Measurements from ENCODE around the gene GALNTL6.
A peak's percentile ranks its signal among the peaks of the same experiment; 100 is the strongest.
"Not testable (repeated sequence)": the region's sequence is repeated elsewhere in the genome, so short reads cannot be mapped to it uniquely, and the experiment has no call there.

Gene GALNTL6

DNA sequence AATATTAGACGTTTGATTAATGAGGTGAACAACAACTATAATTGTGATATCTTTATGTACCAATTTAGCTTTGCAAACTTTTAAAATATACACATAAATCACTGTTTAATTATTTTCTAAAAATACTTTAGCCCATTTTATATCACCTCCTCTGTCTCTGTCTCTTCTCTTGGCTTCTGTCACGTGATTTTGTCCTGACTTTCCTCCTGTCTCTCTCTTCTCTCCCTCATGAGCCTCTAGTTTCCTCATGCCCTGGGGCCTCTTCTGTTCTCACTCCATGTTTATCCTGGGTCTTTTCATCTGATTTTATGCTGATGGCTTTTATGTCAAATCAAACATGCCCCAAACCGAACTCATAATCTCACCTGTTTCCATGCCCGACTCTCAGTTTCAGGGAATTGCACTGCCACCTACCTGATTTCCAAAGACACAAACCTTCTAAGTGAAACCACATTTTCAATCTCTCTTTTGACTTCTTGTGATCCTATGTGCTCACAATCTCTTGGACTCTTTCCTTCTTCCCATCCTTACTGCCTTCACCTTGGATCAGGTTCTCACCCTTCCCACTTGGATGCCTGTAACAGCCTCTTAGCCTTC is 1052.4 kb downstream of the GALNTL6 start:
- DNase-seq (ENCODE audit: low read depth, low spot score) = no peak

DNA sequence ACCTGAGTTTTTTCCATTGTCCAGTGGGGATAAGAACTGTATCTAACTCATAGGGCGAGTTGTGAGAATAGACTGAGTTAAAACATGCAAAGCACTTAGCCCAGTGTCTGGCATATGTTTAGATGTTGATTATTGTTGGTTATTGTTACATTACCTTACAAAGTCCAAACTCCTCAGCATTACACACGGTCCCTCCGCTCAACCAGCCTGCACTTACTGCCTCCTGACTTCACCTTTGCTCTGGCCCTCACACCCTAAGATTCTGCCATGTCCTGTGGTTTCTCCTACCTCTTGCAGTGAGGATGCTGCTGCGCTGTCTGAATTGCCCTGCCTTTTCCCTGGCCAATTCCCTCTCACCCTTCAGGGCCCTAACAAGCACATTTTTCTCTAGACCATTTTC is 1053.2 kb downstream of the GALNTL6 start:
- DNase-seq (ENCODE audit: low read depth, low spot score) = no peak

DNA sequence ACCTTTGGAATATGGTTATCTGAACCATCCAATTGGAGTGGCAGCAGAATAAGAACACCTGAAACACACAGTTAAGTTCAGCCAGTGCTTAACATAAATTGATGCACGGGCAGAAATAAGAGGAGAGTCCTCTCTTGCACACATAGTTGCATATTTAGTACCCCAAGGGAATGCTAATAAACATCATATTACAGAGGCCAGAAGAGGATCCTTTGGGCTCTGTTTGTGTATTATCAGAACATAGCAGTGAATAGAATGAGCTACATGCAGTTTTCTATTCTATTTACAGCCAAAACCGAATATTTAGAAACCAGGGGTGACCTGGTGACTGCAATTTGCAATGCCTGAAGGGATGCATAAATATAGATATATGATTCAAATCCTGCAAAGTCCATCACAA is 1054.6 kb downstream of the GALNTL6 start:
- DNase-seq (ENCODE audit: low read depth, low spot score) = no peak

DNA sequence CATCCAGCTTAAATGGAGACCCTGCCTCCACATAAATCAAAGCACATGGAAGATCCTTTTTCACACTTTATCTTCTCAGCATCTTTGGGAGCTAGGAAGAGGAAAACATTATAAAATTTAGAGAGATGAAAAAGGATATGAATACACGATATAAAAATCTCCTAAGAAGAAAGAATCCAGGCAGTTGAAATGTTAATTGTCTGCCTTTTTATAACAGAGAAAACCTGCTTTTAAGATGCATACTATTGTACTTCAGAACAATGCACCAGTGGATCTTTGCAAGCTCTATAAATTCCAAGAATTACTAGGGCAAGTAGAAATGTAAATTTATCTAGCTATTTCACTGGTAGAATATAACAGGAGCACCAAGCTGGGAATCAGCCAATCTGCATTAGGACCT is 1055.1 kb downstream of the GALNTL6 start:
- DNase-seq (ENCODE audit: low read depth, low spot score) = no peak

DNA sequence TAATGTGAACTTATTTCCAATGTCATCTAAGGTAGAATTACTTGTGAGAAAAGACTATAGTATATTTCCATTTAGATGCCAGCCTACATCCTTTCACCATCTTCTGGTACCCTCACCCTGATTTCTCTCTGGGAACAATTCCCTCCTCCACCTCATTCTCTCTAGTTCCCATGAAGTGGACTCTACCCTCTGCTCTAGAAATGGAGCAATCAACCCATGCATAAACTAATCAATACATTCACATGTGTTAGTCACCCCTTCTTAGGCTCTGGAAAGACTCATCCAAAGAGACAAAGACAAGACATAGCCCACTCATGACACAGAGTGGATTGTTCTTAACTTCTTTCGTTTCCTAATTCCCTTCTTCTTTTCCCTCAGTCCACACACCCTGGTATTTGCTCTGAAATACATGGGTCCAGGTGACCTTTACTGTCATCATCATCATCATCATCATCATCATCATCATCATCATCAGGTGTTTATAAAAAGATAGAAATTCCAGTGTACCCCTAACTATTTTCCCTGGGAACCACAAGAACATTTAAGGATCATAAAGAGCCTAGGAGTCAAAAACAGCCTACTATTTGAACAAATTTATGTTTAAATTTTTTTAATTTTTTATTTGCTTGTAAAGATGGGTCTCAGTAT is 1056.5 kb downstream of the GALNTL6 start:
- DNase-seq (ENCODE audit: low read depth, low spot score) = no peak

DNA sequence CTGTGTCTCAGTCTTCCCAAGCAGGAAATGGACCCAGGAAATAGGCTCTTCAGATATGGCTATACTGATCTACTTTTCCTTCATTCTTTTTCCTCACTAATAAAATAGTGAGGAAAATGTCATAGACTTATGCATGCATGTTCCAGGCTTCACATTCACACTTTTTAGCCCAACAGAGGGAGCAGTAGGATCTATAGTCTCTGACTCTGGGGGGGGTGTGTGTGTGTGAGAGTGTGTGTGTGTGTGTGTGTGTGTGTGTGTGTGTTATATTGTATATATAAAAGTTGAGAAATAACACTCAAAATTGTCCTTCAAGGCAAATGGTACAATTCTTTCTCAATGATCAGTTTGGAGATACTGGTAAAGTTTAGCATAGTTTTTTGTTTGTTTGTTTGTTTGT is 1058.2 kb downstream of the GALNTL6 start:
- DNase-seq (ENCODE audit: low read depth, low spot score) = no peak

DNA sequence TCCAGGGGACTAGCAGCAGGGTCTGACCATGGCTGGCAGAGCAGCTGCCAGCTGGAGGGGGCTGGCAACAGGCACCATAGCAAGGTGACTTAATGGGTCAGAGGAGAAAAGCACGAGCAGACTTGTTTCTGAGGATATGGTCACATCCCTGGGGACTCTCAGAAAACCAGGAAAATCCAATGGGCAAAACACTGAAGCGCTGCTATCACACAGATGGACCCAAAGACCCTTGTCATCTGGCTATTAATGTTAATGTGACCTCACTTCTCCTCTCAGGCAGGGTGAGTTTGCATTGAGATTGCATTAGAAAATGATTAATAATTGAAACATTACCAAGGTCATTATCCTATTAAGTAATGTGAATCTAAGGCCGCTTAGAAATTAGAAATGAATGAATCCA is 1061.7 kb downstream of the GALNTL6 start:
- DNase-seq (ENCODE audit: low read depth, low spot score) = no peak

DNA sequence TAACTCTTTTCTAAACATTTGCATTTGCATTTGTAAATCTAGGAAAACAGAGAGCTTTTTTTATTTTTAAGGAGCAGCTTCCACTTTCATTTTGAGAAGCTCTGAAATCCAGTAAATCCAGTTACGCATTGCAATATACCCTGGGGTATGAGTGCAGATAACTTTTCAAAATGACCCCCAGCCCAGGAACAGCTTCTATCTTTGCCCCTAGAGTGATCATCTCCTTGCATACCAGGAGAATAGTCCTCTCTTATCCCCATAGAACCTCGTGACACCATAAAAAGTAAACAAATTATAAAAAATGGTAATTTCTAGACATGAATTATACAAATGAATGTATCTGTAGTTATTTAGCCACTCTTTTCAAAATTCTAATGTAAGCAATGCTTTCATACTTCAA is 1063.2 kb downstream of the GALNTL6 start:
- DNase-seq (ENCODE audit: low read depth, low spot score) = no peak

DNA sequence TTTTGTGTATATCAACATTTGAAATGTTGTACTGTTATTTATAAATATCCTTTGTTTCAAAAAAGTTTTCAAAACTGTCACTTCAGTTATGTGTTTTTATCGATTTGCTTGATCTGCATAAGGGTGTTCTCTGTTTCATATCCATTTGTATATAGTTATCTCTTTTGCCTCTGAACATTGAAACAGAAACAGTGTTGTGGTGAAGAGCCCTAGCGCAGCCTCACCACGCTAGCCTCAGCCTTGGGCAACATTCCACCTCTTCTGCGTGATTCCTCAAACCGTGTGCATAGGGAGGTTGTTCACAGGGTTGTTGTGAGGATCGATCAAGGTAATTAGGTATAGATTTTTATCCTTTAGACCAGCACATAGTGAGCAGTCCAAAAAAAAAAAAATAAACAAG is 1068.4 kb downstream of the GALNTL6 start:
- DNase-seq (ENCODE audit: low read depth, low spot score) = no peak

DNA sequence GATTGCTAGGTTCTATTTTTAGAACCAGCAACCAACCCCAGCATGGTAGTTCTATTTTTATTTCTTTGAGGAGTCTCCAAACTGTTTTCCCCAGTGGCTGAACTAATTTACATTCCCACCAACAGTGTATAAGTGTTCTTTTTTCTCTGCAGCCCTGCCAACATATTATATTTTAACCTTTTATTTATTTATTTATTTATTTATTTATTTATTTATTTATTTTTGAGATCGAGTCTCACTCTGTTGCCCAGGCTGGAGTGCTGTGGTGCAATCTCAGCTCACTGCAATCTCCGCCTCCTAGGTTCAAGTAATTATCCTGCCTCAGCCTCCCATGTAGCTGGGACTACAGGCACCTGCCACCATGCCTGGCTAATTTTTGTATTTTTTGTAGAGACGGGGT is 1074.2 kb downstream of the GALNTL6 start:
- not testable (repeated sequence) for DNase-seq (ENCODE audit: low read depth, low spot score)

DNA sequence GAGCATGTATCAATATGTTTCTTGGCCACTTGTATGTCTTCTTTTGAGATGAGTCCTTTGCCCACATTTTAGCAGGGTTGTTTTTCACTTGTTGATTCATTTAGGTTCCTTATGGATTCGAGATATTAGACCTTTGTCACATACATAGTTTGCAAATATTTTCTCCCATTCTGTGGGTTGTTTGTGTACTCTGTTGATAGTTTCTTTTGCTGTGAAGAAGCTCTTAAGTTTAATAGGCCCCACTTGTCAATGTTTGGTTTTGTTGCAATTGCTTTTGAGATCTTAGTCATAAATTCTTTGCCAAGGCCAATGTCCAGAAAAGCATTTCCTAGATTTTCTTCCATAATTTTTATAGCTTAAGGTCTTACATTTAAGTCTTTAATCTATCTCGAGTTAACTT is 1074.8 kb downstream of the GALNTL6 start:
- DNase-seq (ENCODE audit: low read depth, low spot score) = no peak

DNA sequence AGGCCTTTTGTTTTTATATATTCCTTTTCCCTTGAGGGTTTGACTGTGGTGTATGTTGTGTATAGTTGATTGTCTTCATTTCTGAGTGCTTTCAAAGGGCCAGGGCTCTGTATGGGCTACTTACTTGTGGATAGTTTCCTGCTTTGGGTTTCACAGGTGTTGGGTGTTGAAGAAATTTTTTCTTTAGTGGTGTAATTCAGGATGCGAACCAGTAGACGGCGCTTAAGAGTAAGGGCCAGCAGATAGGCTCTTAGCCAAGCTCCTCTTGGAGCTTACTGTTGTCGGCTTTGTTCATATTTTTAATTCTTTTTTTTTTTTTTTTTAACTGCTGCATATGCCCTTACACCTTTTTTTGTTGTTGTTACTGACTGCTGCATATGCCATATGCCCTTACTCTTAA is 1079.1 kb downstream of the GALNTL6 start:
- DNase-seq (ENCODE audit: low read depth, low spot score) = peak; percentile 64

DNA sequence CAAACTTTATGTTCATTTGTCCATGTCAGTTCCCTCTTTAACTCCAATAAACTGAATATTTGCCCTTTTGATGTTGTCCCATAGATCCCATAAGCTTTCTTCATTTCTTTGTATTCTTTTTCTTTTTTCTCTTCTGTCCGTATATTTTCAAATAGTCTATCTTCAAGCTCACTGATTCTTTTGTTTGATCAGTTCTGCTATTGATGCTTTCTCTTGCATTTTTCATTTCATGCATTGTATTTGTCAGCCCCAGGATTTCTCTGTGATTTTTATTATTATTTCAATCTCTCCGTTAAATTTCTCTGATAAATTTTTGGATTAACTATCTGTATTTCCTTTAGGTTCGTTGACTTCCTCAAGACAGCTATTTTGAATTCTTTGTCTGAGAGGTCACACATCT is 1082.5 kb downstream of the GALNTL6 start:
- no peak for DNase-seq (ENCODE audit: low read depth, low spot score)

DNA sequence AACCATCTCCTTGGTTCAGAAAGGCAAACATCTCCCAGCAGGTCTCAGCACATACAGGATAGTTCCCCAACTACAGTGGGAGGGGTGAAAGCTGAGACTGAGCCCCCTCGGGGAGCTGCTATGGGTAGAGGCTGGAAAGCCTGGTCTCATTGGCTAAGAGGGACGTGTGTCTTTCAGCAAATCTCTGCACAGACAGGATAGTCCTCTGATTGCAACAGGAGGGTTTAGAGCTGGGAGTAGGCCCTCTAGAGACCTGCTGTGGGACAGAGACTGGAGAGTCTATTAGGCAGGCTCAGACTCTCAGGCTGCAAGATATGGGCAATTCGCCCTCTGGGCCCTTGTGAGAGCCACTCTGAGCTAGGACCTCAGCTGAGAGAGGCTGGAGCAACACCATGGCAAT is 1083.8 kb downstream of the GALNTL6 start:
- DNase-seq (ENCODE audit: low read depth, low spot score) = no peak

DNA sequence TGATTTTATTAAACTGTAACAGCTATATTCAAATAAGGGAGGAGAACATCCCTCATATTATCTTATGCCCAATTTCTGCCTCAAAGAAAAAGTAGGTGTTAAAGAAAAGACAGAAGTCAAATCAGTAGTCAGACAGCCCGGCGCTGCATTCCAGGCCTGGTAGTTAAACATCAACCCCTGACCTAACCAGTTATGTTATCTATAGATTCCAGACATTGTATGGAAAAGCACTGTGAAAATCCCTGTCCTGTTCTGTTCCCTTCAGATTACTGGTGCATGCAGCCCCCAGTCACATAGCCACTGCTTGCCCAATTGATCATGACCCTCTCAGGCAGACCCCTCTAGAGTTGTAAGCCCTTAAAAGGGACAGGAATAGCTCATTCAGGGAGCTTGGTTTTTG is 1085.5 kb downstream of the GALNTL6 start:
- no peak for DNase-seq (ENCODE audit: low read depth, low spot score)

DNA sequence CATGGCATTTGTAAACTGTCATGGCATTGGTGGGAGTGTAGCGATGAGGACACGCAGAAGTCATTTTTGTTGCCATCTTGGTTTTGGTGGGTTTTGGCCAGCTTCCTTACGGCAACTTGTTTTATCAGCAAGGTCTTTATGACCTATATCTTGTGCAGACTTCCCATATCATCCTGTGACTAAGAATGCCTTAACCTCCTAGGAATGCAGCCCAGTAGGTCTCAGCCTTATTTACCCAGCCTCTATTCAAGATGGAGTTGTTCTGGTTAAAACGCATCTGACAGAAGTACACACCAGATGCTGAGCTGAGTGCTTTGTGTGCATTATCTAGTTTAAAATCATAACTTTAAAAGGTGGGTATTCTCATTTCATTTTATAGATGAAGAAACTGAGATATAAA is 1086.7 kb downstream of the GALNTL6 start:
- DNase-seq (ENCODE audit: low read depth, low spot score) = no peak

DNA sequence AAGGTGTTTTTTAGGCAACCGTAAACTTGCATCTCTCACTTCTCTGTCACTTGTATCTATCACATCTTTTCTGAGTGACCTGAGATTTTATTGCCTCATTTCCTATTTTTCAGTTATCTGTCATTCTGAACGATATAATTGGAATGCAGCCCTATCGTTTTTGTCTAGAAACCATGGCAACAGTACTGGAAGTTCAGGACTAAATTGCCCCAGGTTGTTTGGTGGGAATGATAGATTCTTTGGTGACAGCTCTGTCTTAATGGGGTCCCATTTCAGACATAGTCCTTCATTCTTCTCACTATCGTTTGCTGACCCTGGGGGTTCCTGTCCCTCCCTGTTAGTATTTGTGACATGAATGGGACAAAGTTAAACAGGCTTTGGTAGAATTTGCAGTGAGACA is 1087.7 kb downstream of the GALNTL6 start:
- DNase-seq (ENCODE audit: low read depth, low spot score) = no peak

DNA sequence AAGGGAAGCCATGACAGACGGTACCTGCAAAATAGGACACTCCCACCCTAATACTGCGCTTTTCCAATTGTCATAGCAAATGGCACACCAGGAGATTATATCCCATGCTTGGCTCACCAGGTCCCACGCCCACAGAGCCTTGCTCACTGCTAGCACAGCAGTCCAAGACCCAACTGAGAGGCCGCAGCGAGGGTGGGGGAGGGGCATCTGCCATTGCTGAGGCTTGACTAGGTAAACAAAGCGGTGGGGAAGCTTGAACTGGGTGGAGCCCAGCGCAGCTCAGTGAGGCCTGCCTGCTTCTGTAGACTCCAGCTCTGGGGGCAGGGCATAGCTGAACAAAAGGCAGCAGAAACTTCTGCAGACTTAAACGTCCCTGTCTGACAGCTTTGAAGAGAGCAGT is 1099.3 kb downstream of the GALNTL6 start:
- DNase-seq (ENCODE audit: low read depth, low spot score) = not testable (repeated sequence)

DNA sequence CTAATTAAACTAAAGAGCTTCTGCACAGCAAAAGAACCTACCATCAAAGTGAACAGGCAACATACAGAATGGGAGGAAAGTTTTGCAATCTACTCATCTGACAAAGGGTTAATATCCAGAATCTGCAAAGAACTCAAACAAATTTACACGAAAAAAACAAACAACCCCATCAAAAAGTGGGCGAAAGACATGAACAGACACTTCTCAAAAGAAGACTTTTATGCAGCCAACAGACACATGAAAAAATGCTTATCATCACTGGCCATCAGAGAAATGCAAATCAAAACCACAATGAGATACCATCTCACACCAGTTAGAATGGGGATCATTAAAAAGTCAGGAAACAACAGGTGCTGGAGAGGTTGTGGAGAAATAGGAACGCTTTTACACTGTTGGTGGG is 1104.2 kb downstream of the GALNTL6 start:
- not testable (repeated sequence) for DNase-seq (ENCODE audit: low read depth, low spot score)

DNA sequence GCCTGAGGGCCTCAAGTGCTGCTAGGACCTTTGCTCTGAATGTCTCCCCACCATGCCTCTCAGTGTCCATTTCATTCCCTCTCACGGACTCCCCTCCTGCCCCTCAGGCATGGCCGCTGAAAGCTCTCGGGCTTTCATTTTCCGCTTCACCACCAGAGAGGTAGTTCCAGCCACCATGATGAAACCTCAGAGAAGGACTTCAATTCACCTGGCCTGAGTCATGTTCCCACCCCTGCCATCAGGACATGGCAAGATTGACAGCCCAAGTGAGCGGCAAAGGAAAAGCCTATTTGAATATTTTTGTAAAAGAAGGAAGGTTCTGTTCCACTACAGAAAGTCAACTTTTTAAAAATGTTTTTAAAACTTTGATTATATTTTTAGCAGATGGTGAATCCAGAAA is 1106.1 kb downstream of the GALNTL6 start:
- DNase-seq (ENCODE audit: low read depth, low spot score) = no peak

DNA sequence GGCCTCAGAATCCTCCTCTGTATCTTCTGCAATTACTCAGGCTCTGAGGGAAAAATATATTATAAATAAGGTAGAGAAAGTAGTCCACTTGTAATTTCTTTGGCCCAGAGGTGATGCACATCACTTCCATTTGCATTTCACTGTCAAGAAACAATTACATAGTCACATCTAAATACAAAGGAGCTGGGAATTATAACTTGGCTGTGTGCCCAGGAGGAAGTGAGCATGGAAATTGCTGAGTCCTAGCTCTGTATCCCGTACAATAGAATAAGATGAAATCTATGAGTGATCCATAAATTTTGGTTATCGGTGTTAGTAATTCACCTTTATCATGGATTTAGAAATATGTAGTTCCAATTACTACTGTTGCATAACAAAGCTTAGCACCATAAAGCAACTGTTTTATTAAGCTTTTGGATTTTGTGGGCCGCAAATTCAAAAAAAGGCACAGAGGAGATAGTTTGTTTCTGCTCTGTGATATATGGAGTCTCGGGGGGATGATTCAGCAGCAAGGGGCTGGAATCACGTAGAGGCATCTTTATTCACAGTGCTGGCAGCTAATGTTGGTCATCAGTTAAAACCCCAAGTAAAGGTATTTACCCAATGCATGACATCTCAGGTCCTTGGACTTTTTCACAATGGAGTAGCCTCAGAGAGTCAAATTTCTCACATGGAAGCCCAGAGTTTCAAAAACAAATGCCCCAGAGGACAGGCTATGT is 1114.1 kb downstream of the GALNTL6 start:
- no peak for DNase-seq (ENCODE audit: low read depth, low spot score)

DNA sequence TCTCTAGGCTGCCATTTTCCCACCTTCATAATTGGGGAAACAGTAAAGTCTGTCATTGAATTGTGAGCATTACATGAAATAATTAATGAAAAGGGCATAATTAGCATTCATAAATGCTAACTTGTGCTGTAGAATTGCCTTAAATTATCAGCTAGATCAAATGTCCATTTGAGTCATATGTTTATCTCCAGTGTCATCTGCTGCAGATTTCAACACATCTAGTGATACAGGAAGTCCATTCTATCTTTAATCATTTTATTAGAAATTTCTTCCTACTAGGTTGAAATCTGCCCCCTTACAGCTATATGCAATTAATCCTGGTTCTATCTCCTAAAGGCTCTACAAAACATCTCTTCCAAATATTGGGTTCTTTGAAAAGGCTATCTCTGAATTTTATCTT is 1115.1 kb downstream of the GALNTL6 start:
- no peak for DNase-seq (ENCODE audit: low read depth, low spot score)

Data from ELF-1 (cell line).